Measurements from ENCODE around the gene MOG. TPM values are rescaled to one million over a fixed set of nuclear protein-coding genes. Genes with fewer than 3 reads are reported as not detected.
"Not testable (repeated sequence)": the region's sequence is repeated elsewhere in the genome, so short reads cannot be mapped to it uniquely, and the experiment has no call there.

Gene MOG
- total RNA-seq, 1 experiment from 2014 or later: not detected

- not testable (repeated sequence) for H3K9me2 ChIP-seq (replicated peaks; ENCODE audit: insufficient read depth, low read length); H3K27me3 ChIP-seq (ENCODE audit: low read length); H3K36me3 ChIP-seq (ENCODE audit: insufficient read depth, low read length); DNase-seq; H3K27ac ChIP-seq (ENCODE audit: low read length); H3K79me2 ChIP-seq (ENCODE audit: low read length); H2AFZ ChIP-seq (ENCODE audit: low read length); H3K9me3 ChIP-seq (ENCODE audit: low read length); H3K4me1 ChIP-seq (ENCODE audit: low read length); H3K4me2 ChIP-seq (ENCODE audit: low read depth, low read length, poor library complexity, severe bottlenecking); H3K4me3 ChIP-seq (ENCODE audit: low read length); H3K9ac ChIP-seq (ENCODE audit: low read length); H4K20me1 ChIP-seq (ENCODE audit: insufficient read depth, low read depth, low read length)
Observed at GRCh38 chr6:29661502-29662141, 4.7 kb downstream of the MOG start.

DNA sequence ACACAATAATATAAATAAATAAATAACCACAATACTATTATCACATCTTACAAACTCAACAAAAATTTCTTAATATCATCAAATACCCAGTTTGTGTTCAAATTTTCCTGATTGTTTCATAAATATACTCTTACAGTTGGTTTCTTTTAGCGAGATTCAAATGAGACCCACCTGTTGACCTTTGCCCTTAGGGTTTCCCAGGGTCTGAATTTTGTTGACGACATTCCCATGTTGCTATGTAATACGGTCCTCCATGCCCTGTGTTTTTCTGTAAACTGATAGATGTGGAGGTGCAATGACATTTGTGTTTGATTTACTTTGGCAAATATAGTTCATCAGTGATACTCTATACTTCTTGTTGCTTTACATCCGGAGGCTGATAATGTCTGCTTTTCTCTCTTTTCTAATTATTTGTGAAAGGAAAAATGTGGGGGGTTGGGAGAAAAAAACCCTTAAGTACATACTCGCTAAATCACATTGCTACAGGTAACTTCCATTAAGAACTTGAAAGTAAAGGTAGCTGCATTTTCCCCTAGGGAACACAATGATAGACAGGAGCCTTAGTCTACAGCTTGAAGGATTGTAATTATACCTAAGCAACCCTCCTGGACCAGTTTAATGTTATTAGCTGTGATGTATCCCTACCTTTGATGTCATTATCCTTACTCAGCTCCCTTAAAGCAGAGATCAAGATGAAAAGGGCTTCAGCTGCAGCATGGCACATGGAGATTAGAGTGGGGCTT, 6.6 kb downstream of the MOG start:
- H3K79me2 ChIP-seq (ENCODE audit: low read length): no peaks in the 10 kb centered on the region
- H3K4me2 ChIP-seq (ENCODE audit: low read depth, low read length, poor library complexity, severe bottlenecking): no peak overlapping the region
- H3K27ac ChIP-seq (ENCODE audit: low read length): no peak overlapping the region
- H3K27me3 ChIP-seq (ENCODE audit: low read length): no peaks in the 10 kb centered on the region
- H3K9me3 ChIP-seq (ENCODE audit: low read length): no peaks in the 10 kb centered on the region
- no peak overlapping the region for H2AFZ ChIP-seq (ENCODE audit: low read length)
- DNase-seq: no peak
- no peaks in the 10 kb centered on the region for H4K20me1 ChIP-seq (ENCODE audit: insufficient read depth, low read depth, low read length)
- no peaks in the 10 kb centered on the region for H3K36me3 ChIP-seq (ENCODE audit: insufficient read depth, low read length)
- H3K4me1 ChIP-seq (ENCODE audit: low read length): no peaks in the 10 kb centered on the region
- H3K4me3 ChIP-seq (ENCODE audit: low read length): no peak overlapping the region
- no peaks in the 10 kb centered on the region for H3K9me2 ChIP-seq (replicated peaks; ENCODE audit: insufficient read depth, low read length)
- H3K9ac ChIP-seq (ENCODE audit: low read length): no peak overlapping the region

- no peak overlapping the region for H3K4me2 ChIP-seq (ENCODE audit: low read depth, low read length, poor library complexity, severe bottlenecking)
- H3K79me2 ChIP-seq (ENCODE audit: low read length): no peaks in the 10 kb centered on the region
- no peak for DNase-seq
- no peaks in the 10 kb centered on the region for H3K9me2 ChIP-seq (replicated peaks; ENCODE audit: insufficient read depth, low read length)
- H3K4me3 ChIP-seq (ENCODE audit: low read length): no peak overlapping the region
- H4K20me1 ChIP-seq (ENCODE audit: insufficient read depth, low read depth, low read length): no peaks in the 10 kb centered on the region
- no peaks in the 10 kb centered on the region for H3K36me3 ChIP-seq (ENCODE audit: insufficient read depth, low read length)
- no peak overlapping the region for H3K27ac ChIP-seq (ENCODE audit: low read length)
- H3K9me3 ChIP-seq (ENCODE audit: low read length): no peaks in the 10 kb centered on the region
- no peaks in the 10 kb centered on the region for H3K4me1 ChIP-seq (ENCODE audit: low read length)
- H3K9ac ChIP-seq (ENCODE audit: low read length): no peak overlapping the region
- no peak overlapping the region for H2AFZ ChIP-seq (ENCODE audit: low read length)
- H3K27me3 ChIP-seq (ENCODE audit: low read length): no peaks in the 10 kb centered on the region
Observed at GRCh38 chr6:29665942-29666825, 9.3 kb downstream of the MOG start.

DNA sequence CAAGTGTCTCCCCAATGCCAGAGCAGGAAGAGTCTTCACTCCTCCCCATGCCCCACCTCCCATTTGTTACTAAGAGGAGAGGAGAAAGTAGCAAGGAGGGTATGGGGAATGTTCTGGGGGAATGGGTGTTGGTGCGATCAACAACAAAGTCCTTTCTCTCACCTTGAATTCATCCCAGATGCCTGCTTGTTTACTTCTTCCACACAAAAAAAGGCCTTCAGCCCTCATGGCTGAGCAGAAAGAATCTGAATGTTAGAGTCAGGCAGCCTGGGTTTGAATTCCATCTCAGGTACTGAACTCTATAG, 9.9 kb downstream of the MOG start:
- no peak for DNase-seq
- H3K4me1 ChIP-seq (ENCODE audit: low read length): no peaks in the 10 kb centered on the region
- H3K9ac ChIP-seq (ENCODE audit: low read length): no peak overlapping the region
- no peaks in the 10 kb centered on the region for H3K27me3 ChIP-seq (ENCODE audit: low read length)
- H3K36me3 ChIP-seq (ENCODE audit: insufficient read depth, low read length): no peaks in the 10 kb centered on the region
- no peak overlapping the region for H3K4me3 ChIP-seq (ENCODE audit: low read length)
- H3K9me2 ChIP-seq (replicated peaks; ENCODE audit: insufficient read depth, low read length): no peaks in the 10 kb centered on the region
- no peaks in the 10 kb centered on the region for H3K79me2 ChIP-seq (ENCODE audit: low read length)
- no peaks in the 10 kb centered on the region for H4K20me1 ChIP-seq (ENCODE audit: insufficient read depth, low read depth, low read length)
- no peak overlapping the region for H3K27ac ChIP-seq (ENCODE audit: low read length)
- H3K9me3 ChIP-seq (ENCODE audit: low read length): no peaks in the 10 kb centered on the region
- H2AFZ ChIP-seq (ENCODE audit: low read length): no peak overlapping the region
- H3K4me2 ChIP-seq (ENCODE audit: low read depth, low read length, poor library complexity, severe bottlenecking): no peak overlapping the region

DNA sequence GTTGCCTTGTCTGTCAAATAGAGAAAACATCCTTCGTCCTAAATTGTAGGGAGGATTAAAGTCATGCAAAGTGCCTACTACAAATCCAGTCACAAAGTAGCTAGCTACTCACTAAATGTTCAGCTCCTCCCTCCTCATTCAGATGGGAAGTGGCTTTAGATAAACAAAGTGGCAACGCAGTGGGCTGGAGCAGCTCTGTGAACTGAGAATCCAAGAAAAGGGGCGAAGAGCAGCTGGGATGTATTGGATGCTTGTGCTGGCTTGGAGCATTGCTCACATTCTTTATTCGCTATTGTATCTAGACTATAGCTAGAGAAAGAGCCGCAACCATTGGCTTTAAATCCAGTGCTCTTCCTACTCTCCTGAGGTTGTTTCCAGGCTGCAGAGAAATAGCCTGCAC, 10.3 kb downstream of the MOG start:
- Histone ChIP-seq H3K36me3 (ENCODE audit: insufficient read depth, low read length) (no peaks in the 10 kb centered on the region), H3K9ac (ENCODE audit: low read length) (no peak overlapping the region), H3K4me3 (ENCODE audit: low read length) (no peak overlapping the region), H3K4me1 (ENCODE audit: low read length) (no peaks in the 10 kb centered on the region), H3K9me2 (replicated peaks; ENCODE audit: insufficient read depth, low read length) (no peaks in the 10 kb centered on the region), H3K79me2 (ENCODE audit: low read length) (no peaks in the 10 kb centered on the region), H3K27me3 (ENCODE audit: low read length) (no peaks in the 10 kb centered on the region), H2AFZ (ENCODE audit: low read length) (no peak overlapping the region), H4K20me1 (ENCODE audit: insufficient read depth, low read depth, low read length) (no peaks in the 10 kb centered on the region), H3K9me3 (ENCODE audit: low read length) (no peaks in the 10 kb centered on the region), H3K27ac (ENCODE audit: low read length) (no peak overlapping the region), H3K4me2 (ENCODE audit: low read depth, low read length, poor library complexity, severe bottlenecking) (no peak overlapping the region)
- no peak for DNase-seq

DNA sequence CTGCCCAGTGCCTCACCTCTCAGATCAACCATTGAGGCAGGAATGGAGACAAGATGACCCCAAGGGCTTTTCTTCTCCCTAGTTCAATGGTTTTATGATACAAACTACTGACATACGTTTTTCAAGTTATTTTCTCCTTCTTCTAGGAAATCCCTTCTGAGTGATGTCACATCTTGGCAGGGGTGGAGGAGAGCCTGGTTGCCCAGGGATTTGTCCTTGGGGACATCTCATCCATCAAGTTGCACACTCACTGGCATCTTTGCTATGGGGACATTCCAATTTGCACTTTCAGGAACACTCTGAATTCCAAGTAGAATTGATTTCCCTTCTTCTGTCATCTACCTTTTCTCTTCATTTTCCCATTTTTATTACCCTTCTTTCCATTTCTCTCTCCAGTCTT, 14.1 kb downstream of the MOG start:
- no peaks in the 10 kb centered on the region for H3K27me3 ChIP-seq (ENCODE audit: low read length)
- H3K79me2 ChIP-seq (ENCODE audit: low read length): no peaks in the 10 kb centered on the region
- no peak overlapping the region for H2AFZ ChIP-seq (ENCODE audit: low read length)
- H4K20me1 ChIP-seq (ENCODE audit: insufficient read depth, low read depth, low read length): no peaks in the 10 kb centered on the region
- no peaks in the 10 kb centered on the region for H3K9me2 ChIP-seq (replicated peaks; ENCODE audit: insufficient read depth, low read length)
- no peaks in the 10 kb centered on the region for H3K4me1 ChIP-seq (ENCODE audit: low read length)
- no peak for DNase-seq
- H3K4me3 ChIP-seq (ENCODE audit: low read length): no peak overlapping the region
- H3K9me3 ChIP-seq (ENCODE audit: low read length): no peaks in the 10 kb centered on the region
- no peaks in the 10 kb centered on the region for H3K36me3 ChIP-seq (ENCODE audit: insufficient read depth, low read length)
- no peak overlapping the region for H3K27ac ChIP-seq (ENCODE audit: low read length)
- no peak overlapping the region for H3K4me2 ChIP-seq (ENCODE audit: low read depth, low read length, poor library complexity, severe bottlenecking)
- no peak overlapping the region for H3K9ac ChIP-seq (ENCODE audit: low read length)

DNA sequence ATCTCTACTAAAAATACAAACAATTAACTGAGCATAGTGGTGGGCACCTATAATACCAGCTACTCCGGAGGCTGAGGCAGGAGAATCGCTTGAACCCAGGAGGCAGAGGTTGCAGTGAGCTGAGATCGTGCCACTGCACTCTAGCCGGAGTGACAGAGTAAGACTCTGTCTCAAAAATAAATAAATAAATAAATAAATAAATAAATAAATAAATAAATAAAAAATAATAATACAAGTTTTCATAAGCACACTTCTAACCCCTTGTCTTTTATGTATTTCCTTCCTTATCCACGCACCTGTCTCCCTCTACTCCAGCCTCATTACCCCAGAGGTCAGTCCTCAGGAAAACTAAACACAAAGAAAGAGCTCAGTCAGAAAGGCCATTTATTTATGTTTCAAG, 15.2 kb downstream of the MOG start:
- not testable (repeated sequence) for H3K27ac ChIP-seq (ENCODE audit: low read length); H3K9me3 ChIP-seq (ENCODE audit: low read length); H3K79me2 ChIP-seq (ENCODE audit: low read length); H3K36me3 ChIP-seq (ENCODE audit: insufficient read depth, low read length); H3K9ac ChIP-seq (ENCODE audit: low read length); H3K9me2 ChIP-seq (replicated peaks; ENCODE audit: insufficient read depth, low read length); H3K4me1 ChIP-seq (ENCODE audit: low read length); H4K20me1 ChIP-seq (ENCODE audit: insufficient read depth, low read depth, low read length); H3K4me3 ChIP-seq (ENCODE audit: low read length); H3K27me3 ChIP-seq (ENCODE audit: low read length); DNase-seq; H2AFZ ChIP-seq (ENCODE audit: low read length); H3K4me2 ChIP-seq (ENCODE audit: low read depth, low read length, poor library complexity, severe bottlenecking)

- Histone ChIP-seq H3K9ac (ENCODE audit: low read length) (no peak overlapping the region), H3K36me3 (ENCODE audit: insufficient read depth, low read length) (no peaks in the 10 kb centered on the region), H3K4me2 (ENCODE audit: low read depth, low read length, poor library complexity, severe bottlenecking) (no peak overlapping the region), H2AFZ (ENCODE audit: low read length) (no peak overlapping the region), H3K27ac (ENCODE audit: low read length) (no peak overlapping the region), H3K27me3 (ENCODE audit: low read length) (no peaks in the 10 kb centered on the region), H4K20me1 (ENCODE audit: insufficient read depth, low read depth, low read length) (no peaks in the 10 kb centered on the region), H3K9me3 (ENCODE audit: low read length) (no peaks in the 10 kb centered on the region), H3K79me2 (ENCODE audit: low read length) (no peaks in the 10 kb centered on the region), H3K4me1 (ENCODE audit: low read length) (no peaks in the 10 kb centered on the region), H3K9me2 (replicated peaks; ENCODE audit: insufficient read depth, low read length) (no peaks in the 10 kb centered on the region), H3K4me3 (ENCODE audit: low read length) (no peak overlapping the region)
- DNase-seq: no peak
Observed at GRCh38 chr6:29673161-29673560, 16.3 kb downstream of the MOG start.

All from Karpas-422 (cell line).